ENCODE data around the gene CCZ1B. TPM values are rescaled to one million over a fixed set of nuclear protein-coding genes. Genes with fewer than 3 reads are reported as not detected.
"Not testable (repeated sequence)": the region's sequence is repeated elsewhere in the genome, so short reads cannot be mapped to it uniquely, and the experiment has no call there.

Gene CCZ1B
- polyA plus RNA-seq (2011; rRNA removed) (39.5 and 68.6 TPM in 2 replicates), polyA plus RNA-seq (2017; fragmentation: RNase III; extraction: RNeasy Plus Mini Kit Qiagen cat#74134 plus additional on column Dnase treatment) (36.9 to 41.3 TPM (median 38.0 TPM) in 3 replicates), polyA minus RNA-seq (2011; rRNA and poly(A)+ RNA removed) (21.1 and 26.3 TPM in 2 replicates)
- polyA plus RNA-seq (2012; cell fraction: cytosol; rRNA removed) = 10.1 and 10.5 TPM in 2 replicates
- 6.0 and 12.1 TPM in 2 replicates for polyA plus RNA-seq (2012; cell fraction: nucleus; rRNA removed)

DNA sequence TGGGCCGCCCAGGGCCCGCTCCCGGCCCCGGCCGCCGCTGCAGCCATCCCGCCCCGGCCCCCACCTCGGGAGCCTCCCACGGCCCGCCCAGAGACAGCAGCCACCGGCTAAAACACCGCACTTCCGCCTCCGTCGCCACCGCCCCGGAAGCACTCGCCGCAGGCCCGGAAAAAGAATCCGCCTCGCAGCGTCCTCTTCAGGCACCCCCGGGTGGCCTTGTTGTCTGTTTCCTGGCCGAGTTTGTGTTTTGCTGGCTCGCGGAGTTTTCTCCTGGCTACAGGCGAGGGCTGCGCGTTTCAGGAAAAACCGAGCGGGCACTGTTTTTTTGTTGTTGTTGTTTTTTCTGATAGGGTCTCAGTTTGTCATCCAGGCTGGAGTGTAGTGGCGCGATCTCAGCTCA, at the start of gene CCZ1B:
TSS of gene CCZ1B (minus strand) at position 125 of the 400 bp plus-strand sequence. CDS start at position 47, 78 bp downstream.
- H3K27ac ChIP-seq = peak within 1 kb of the TSS; percentile 87 to 89
- POLR2A ChIA-PET, FAIRE-seq: not testable (repeated sequence)

DNA sequence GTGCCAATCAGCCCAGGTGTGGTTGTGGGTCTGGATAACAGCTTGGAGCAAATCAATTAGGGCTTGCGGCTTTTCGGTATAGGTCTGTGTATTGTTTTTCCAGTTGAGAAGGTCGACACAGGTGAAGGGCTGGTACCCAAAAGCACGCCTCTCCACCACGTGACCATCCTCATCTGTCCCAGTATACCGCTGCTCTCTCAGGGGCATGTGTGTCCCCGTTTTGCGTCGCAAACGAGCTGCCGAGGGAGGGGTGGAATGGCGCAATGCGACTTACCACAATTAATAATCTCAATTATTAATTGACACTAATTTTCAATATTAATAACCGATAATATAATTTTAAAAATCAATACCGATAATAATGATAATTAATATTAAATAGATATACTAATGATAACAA, 48.9 kb upstream of the CCZ1B start:
- H3K27ac ChIP-seq; H3K4me1 ChIP-seq; H3K4me3 ChIP-seq; DNase-seq (ENCODE audit: low read depth in 1 of 2, low spot score in 1 of 2); POLR2A ChIA-PET; H3K4me2 ChIP-seq; CTCF ChIA-PET; ATAC-seq; H3K9me3 ChIP-seq; FAIRE-seq: not testable (repeated sequence)
- WGBS (ENCODE audit: missing lambda C conversion rate) = 79% methylated on average over 15 of the region's 15 CpGs

More for the DNA sequence above, at the start of gene CCZ1B:
- TF ChIP-seq EHMT2 (IDR thresholded peaks at IDR 0.05; ENCODE audit: low read depth) (peak; percentile 48; the same call in 1 of the 2 replicates), POLR2A (IDR thresholded peaks at IDR 0.05; ENCODE audit: low read length) (peak; percentile 29; the same call in 1 of the 2 replicates), PHF8 (IDR thresholded peaks at IDR 0.05; ENCODE audit: borderline replicate concordance, low read depth) (peak; percentile 71; the same call in 1 of the 2 replicates), JUN (IDR thresholded peaks at IDR 0.05) (peak in 1 of 2 experiments; percentile 44; a peak in 1 of 5 replicates), HOXB5 (CRISPR knock-in tag; IDR thresholded peaks at IDR 0.05) (0 out of 2 replicates have a peak, but pooled peaks have one; percentile 41)
- TF ChIP-seq, protein P1, sequence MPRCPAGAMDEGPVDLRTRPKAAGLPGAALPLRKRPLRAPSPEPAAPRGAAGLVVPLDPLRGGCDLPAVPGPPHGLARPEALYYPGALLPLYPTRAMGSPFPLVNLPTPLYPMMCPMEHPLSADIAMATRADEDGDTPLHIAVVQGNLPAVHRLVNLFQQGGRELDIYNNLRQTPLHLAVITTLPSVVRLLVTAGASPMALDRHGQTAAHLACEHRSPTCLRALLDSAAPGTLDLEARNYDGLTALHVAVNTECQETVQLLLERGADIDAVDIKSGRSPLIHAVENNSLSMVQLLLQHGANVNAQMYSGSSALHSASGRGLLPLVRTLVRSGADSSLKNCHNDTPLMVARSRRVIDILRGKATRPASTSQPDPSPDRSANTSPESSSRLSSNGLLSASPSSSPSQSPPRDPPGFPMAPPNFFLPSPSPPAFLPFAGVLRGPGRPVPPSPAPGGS (IDR thresholded peaks at IDR 0.05) = 0 out of 3 replicates have a peak, but pooled peaks have one; percentile 21
- TF ChIP-seq, protein P2, sequence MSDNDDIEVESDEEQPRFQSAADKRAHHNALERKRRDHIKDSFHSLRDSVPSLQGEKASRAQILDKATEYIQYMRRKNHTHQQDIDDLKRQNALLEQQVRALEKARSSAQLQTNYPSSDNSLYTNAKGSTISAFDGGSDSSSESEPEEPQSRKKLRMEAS (IDR thresholded peaks at IDR 0.05) = peak; percentile 36; the same call in 1 of the 2 replicates
- ATAC-seq = peak; percentile 98 to 99
- H3K4me2 ChIP-seq = peak within 1 kb of the TSS; percentile 83
- WGBS (ENCODE audit: missing lambda C conversion rate) = 6% methylated on average over 19 of the region's 35 CpGs
- peak in 1 of 2 experiments; percentile 84 for DNase-seq (ENCODE audit: low read depth in 1 of 2, low spot score in 1 of 2)
- CTCF ChIA-PET, H3K9me3 ChIP-seq, H3K4me1 ChIP-seq: not testable (repeated sequence)
- peak within 1 kb of the TSS; percentile 82 for H3K4me3 ChIP-seq

DNA sequence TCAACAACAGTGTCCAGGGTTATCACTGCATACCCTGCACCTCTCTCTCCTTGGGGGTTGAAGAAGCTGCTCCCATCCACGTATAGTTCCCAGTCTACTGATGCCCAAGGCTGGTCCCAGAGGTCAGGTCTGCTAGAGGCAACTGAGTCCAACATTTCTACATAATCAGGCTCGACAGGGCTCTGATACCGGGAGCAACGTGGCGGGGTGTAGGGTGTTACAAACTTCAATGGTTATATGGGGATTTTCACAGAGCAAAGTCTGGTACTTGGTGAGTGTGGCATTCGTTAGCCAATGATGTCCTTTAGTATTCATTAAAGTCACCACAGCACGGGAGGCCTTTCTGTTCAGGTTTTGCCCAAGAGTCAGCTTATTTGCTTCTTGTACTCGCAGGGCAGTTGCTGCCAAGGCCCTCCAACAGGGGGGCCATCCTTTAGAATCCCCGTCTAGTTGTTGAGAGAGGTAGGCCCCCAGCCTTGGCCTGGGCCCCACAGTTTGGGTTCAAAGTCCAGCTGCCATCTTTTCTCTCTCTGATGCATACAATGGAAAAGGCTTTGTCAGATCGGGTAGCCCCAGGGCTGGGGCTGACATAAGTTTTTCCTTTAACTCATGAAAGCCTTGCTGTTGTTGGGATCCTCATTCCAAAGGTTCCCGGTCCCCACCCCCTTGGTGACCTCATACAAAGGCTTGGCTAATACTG, 46.3 kb upstream of the CCZ1B start:
- CTCF ChIA-PET; H3K9me3 ChIP-seq; DNase-seq (ENCODE audit: low read depth in 1 of 2, low spot score in 1 of 2); H3K27ac ChIP-seq; H3K4me2 ChIP-seq; H3K4me1 ChIP-seq; H3K4me3 ChIP-seq; ATAC-seq; FAIRE-seq; POLR2A ChIA-PET: not testable (repeated sequence)
- WGBS (ENCODE audit: missing lambda C conversion rate) = 49% methylated on average over 9 of the region's 11 CpGs

DNA sequence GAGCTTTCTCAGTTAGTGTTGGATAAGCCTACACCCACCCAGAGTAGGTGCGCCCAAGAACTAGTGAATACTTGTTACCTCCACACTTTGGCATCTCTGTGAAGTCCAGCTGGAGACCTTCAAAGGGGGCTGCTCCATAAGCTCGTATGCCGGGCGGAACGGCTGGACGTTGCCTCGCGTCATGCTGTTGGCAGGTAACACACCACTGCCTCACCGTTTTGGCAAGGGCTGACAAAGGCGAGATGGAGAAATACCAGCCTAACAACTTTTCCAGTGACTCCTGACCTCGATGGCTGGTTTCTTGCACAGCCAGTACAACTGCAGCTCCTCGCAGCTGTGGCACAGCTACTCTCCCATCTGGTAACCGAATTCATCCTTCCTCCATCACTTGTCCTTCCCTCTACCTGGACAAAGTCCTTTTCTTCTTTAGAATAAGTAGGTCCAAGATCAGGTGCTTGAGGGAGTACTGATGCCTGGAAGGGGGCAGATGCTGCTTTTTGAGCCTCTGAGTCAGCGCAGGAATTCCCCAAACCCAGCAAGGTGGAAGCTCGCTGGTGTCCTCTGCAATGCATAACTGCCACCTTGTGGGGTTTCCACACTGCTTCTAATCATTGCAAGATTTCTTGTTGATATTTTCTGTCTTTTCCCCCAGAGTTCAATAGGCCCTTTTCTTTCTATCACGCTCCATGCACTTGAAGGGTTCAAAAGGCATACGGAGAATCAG, 45.5 kb upstream of the CCZ1B start:
- WGBS (ENCODE audit: missing lambda C conversion rate) = 47% methylated on average over 17 of the region's 17 CpGs
- POLR2A ChIA-PET; H3K27ac ChIP-seq; H3K4me3 ChIP-seq; ATAC-seq; CTCF ChIA-PET; DNase-seq (ENCODE audit: low read depth in 1 of 2, low spot score in 1 of 2); FAIRE-seq; H3K9me3 ChIP-seq; H3K4me2 ChIP-seq; H3K4me1 ChIP-seq: not testable (repeated sequence)

DNA sequence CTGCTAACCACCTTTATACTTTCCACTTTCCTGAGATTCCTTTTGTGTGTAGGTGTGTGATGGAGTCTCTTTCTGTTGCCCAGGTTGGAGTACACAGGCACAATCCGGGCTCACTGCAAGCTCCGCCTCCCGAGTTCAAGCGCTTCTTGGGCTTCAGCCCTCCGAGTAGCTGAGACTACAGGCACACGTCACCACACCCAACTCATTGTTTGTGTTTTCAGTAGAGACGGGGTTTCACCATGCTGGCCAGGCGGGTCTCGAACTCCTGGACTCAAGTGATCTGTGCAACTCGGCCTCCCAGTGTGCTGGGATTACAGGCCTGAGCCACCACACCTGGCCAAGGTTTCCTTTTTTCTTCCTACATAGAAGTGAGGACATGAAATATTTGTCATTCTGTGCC, 38.7 kb upstream of the CCZ1B start:
- ATAC-seq; H3K27ac ChIP-seq; H3K9me3 ChIP-seq; DNase-seq (ENCODE audit: low read depth in 1 of 2, low spot score in 1 of 2); FAIRE-seq; H3K4me1 ChIP-seq; H3K4me2 ChIP-seq; POLR2A ChIA-PET; CTCF ChIA-PET; H3K4me3 ChIP-seq: not testable (repeated sequence)
- 58% methylated on average over 9 of the region's 10 CpGs for WGBS (ENCODE audit: missing lambda C conversion rate)

DNA sequence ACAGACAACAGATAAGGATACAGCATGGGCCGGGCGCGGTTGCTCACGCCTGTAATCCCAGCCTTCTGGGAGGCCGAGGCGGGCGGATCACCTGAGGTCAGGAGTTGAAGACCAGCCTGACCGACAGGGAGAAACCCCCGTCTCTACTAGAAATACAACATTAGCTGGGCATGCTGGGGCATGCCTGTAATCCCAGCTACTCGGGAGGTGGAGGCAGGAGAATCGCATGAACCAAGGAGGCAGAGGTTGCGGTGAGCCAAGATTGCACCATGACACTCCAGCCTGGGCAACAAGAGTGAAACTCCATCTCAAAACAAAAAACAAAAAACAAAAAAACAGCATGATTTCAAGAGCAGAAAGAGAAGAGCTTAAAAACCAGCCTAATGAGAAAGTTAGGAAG, 38.1 kb upstream of the CCZ1B start:
- FAIRE-seq, CTCF ChIA-PET: not testable (repeated sequence)
- WGBS (ENCODE audit: missing lambda C conversion rate) = 88% methylated on average over 12 of the region's 12 CpGs

DNA sequence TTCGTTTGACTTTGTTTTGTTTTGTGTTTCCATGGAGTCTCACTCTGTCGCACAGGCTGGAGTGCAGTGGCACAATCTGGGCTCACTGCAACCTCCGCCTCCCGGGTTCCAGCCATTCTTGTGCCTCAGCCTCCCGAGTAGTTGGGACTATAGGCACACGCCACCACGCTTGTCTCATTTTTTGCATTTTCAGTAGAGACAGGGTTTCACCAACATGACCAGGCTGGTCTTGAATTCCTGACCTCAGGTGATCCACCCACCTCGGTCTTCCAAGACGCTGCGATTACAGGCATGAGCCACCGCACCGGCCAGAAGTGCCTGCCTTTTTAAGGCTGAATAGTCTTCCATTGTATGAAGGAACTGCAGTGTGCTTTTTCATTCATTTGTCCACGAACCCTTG, 36.8 kb upstream of the CCZ1B start:
- FAIRE-seq; H3K4me3 ChIP-seq; DNase-seq (ENCODE audit: low read depth in 1 of 2, low spot score in 1 of 2); H3K4me1 ChIP-seq; CTCF ChIA-PET; POLR2A ChIA-PET; ATAC-seq; H3K4me2 ChIP-seq; H3K27ac ChIP-seq; H3K9me3 ChIP-seq: not testable (repeated sequence)
- WGBS (ENCODE audit: missing lambda C conversion rate) = 50% methylated on average over 13 of the region's 13 CpGs

More for the DNA sequence above, 38.1 kb upstream of the CCZ1B start:
- H3K4me2 ChIP-seq; ATAC-seq; DNase-seq (ENCODE audit: low read depth in 1 of 2, low spot score in 1 of 2); H3K4me3 ChIP-seq; H3K4me1 ChIP-seq; H3K27ac ChIP-seq; H3K9me3 ChIP-seq; POLR2A ChIA-PET: not testable (repeated sequence)
